ENCODE measurements around the gene ARHGDIB.
A peak's percentile ranks its signal among the peaks of the same experiment; 100 is the strongest.

Gene ARHGDIB

DNA sequence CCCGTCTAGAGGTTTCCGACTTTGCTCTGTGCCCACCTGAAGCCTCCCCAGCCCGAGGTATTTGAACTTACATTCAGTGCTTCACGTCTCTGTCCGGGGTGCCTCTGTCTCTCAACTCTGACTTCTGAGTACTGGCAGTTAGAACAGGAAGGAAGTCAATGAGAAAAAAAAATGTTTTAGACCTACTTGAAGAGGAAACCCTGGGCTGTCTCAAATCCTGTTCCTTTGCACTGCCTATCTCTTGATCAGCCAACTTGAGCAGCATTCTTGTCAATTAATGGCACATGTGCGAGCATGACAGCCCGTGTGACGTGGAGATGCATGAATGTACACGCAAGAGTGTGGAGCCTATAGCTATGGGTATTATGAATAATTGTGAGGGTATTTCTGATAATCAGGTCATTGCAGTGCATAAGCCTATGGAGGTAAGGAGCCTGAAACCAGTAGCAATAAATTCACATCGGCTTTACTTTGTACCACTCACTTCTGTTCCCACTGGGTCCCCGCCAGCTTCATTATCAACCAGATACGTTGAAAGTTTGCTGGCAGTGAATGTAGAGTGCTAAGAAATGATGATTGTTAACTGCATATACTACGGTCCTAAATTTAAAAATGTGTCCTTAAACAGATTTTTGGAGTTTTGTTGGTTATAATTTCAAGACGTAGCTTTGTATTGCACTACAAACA lies at the start of gene ARHGDIB:
Gene ARHGDIB, minus strand, starts transcription at position 136 of the 687 bp plus-strand sequence. CDS start 10,889 bp downstream, outside the sequence.
- peak; percentile 50 to 56 for DNase-seq (ENCODE audit: low read depth in 2 of 2)

DNA sequence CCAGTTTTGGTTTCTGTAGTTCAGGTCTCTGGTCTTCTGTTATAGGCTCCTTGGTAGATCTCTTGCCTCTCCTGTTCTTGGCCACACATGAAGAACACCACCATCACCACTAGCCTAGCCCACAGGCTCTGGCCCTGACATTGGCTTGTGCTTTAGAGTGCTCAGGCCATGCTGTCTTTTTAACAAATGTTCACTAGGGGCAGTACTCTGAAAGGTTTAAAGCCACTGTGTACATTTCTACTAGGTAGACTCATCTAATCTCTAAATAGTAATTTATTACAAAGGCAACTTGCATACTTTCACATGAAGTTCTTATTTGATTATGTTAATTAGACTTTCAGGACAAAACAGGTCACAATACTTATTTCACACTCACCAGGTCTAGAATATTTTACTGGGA lies 49.8 kb upstream of the ARHGDIB start:
- DNase-seq (ENCODE audit: low read depth in 2 of 2) = no peak

DNA sequence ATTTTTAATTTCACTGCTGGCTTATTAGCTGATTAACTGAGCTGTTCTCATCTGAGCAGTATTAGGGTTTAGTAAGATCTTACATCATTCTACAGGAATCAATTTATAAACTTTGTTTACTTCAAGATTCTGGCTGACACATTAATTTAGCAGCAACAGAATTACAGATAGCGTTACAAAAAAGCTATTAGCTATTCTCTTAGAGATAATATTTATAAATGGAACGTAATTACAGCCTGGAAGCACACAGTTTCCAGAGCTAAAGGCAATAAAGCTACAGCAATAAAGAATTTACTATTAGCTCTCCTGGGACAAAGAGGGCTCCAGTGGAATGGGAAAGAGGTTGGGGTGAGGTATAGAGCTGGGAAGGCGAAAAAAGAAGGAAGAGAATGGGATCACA lies 46.1 kb upstream of the ARHGDIB start:
- no peak for DNase-seq (ENCODE audit: low read depth in 2 of 2)

GRCh38 chr12:15005064-15005463 lies 43.7 kb upstream of the ARHGDIB start:
- no peak for DNase-seq (ENCODE audit: low read depth in 2 of 2)

DNA sequence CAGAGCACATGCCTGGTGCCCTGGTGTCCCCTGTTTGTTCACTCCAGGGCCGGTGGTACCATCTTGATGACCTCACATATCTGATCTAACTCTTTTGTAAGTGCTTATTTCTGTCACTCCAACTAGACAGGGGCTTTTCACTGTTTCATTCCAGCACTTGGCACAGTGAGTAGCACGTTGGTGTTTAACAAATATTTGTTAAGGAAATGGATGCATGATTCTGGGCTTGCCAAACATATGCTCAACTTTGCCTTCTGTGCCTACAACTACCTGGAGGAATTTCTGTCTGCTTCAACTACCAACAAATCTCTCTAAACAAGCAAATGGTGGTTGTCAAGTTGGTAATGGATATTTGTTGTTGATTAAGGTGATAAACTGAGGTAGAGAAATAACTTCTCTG lies 43.0 kb upstream of the ARHGDIB start:
- DNase-seq (ENCODE audit: low read depth in 2 of 2) = no peak

GRCh38 chr12:15001733-15002382 lies 40.5 kb upstream of the ARHGDIB start:
- DNase-seq (ENCODE audit: low read depth in 2 of 2) = no peak

GRCh38 chr12:15000575-15000974 lies 39.2 kb upstream of the ARHGDIB start:
- no peak for DNase-seq (ENCODE audit: low read depth in 2 of 2)

GRCh38 chr12:14999695-15000365 lies 38.4 kb upstream of the ARHGDIB start:
- no peak for DNase-seq (ENCODE audit: low read depth in 2 of 2)

- no peak for DNase-seq (ENCODE audit: low read depth in 2 of 2)
Observed at GRCh38 chr12:14999021-14999694, 37.8 kb upstream of the ARHGDIB start.

GRCh38 chr12:14997998-14998397 lies 36.6 kb upstream of the ARHGDIB start:
- no peak for DNase-seq (ENCODE audit: low read depth in 2 of 2)

GRCh38 chr12:14995583-14996425 lies 34.4 kb upstream of the ARHGDIB start:
- no peak for DNase-seq (ENCODE audit: low read depth in 2 of 2)

GRCh38 chr12:14994610-14995009 lies 33.2 kb upstream of the ARHGDIB start:
- no peak for DNase-seq (ENCODE audit: low read depth in 2 of 2)

DNA sequence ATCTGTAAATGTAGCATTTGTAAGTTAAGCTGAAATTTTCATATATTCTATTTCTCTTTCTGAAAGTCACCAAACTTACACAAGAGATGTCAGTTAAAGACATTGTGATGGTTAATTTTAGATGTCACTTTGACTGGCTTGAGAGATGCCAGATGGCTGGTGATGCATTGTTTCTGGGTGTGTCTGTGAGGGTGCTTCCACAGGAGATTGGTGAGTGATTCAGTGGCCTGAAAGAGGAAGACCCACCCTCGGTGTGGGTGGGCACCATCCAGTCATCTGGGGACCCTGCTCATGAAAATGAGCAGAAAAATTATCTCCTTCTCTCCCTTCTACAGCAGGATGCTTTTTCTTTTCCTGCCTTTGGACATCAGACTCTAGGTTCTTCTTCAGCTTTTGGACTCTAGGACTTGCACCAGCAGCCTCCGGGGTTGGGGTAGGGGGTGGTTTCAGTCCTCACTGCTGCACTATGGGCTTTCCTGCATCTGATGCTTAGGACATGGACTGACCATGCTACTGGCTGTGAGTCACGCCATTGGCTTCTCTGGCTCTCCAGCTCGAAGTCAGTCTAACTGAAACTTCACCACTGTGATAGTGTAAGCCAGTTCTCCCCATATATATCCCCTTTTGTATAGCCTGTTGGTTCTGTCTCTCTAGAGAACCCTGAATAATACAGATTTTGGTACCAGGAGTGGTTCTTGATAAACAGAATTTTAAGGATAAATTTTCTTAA lies 32.3 kb upstream of the ARHGDIB start:
- DNase-seq (ENCODE audit: low read depth in 2 of 2) = no peak

GRCh38 chr12:14993117-14993516 lies 31.7 kb upstream of the ARHGDIB start:
- DNase-seq (ENCODE audit: low read depth in 2 of 2) = no peak

DNA sequence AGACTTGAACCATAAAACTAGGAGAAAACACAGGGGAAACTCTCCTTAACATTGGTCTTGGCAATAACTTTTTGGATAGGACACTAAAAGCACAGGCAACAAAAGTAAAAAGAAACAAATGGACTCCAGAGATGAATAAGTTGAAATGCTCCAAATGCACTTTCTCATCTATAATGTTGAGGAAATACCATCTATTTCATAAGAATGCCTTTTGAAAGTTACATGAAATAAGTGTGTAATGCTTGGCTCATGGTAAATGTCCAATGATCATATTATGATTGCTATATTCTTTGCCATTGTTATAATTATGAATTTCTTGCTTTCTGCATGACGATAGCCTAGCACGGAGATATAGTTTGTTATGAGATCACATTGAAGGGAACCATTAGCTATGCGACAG lies 31.3 kb upstream of the ARHGDIB start:
- no peak for DNase-seq (ENCODE audit: low read depth in 2 of 2)

DNA sequence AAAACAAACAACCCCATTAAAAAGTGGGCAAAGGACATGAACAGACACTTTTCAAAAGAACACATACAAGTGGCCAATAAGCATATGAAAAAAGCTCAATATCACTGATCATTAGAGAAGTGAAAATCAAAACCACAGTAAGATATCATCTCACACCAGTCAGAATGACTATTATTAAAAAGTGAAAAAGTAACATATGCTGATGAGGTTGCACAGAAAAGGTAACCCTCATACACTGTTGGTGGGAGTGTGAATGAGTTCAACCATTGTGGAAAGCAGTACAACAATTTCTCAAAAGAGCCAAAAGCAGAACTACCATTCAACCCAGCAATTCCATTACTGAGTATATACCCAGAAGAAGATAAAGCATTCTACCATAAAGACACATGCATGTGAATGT lies 29.7 kb upstream of the ARHGDIB start:
- no peak for DNase-seq (ENCODE audit: low read depth in 2 of 2)

DNA sequence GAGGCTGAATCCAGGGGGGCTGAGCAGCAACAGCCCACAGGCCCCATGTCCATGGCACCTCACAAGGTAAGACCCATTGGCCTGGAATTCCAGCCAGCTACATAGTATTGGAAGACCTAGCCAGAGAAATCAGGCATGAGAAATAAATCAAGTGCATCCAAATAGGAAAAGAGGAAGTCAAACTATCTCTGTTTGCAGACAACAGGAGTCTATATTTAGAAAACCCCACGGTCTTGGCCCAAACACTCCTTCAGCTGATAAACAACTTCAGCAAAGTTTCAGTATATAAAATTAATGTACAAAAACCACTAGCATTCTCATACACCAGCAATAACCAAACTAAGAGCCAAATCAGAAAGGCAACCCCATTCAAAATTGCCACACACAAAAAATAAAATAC lies 28.4 kb upstream of the ARHGDIB start:
- no peak for DNase-seq (ENCODE audit: low read depth in 2 of 2)

DNA sequence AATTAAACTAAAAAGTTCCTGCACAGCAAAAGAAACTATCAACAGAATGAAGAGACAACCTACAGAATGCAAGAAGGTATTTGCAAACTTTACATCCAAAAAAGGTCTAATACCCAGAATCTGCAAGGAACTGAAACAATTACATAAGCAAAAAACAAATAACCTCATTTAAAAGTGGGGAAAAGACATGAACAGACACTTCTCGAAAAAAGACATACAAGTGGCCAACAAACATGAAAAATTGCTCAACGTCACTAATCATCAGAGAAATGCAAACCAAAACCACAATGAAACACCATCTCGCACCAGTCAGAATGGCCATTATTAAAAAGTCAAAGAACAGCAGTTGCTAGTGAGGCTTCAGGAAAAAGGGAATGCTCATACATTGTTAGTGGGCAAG lies 26.6 kb upstream of the ARHGDIB start:
- DNase-seq (ENCODE audit: low read depth in 2 of 2) = no peak

DNA sequence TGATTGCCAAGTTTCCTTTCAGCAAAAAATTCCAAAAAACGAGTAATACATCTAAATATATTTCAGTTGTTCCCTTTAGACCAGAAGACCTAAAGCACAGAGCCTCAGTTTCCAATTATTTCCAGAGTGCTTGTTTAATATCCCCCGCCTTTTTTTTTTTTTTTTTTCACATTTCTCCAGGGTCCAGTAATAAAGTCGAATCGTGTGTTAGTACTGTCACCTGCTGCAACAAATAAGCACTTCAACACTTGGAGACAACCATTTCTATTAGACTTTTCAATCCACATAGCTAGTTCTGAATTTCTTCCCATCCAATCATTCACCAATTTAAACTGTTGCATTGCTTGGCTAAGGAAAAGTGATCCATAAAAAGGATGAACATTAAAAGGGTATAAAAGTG lies 25.0 kb upstream of the ARHGDIB start:
- no peak for DNase-seq (ENCODE audit: low read depth in 2 of 2)

DNA sequence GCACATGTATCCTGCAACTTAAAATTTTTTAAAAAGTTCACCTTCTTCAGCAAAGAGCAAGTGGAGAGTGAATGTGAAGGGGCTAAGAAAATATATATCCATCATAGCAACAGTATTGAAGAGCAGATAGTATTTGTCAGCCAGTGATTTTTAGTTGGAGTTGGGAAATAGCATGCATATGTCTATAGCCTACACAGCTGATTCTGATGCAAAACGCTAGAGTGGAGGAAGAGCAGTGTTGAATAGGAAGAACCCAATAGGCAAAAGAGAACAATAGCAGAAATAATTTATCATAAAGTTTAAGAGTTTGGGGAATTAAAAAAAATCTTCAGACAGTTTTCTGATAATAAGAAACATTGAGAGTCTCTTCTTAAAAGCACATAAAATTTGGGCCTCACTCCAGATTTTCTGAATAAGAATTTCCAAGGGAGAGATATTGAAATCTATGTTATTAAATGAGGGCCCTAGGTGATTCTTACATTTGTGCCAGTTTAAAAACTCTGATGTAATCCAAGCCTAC lies 23.4 kb upstream of the ARHGDIB start:
- no peak for DNase-seq (ENCODE audit: low read depth in 2 of 2)

DNA sequence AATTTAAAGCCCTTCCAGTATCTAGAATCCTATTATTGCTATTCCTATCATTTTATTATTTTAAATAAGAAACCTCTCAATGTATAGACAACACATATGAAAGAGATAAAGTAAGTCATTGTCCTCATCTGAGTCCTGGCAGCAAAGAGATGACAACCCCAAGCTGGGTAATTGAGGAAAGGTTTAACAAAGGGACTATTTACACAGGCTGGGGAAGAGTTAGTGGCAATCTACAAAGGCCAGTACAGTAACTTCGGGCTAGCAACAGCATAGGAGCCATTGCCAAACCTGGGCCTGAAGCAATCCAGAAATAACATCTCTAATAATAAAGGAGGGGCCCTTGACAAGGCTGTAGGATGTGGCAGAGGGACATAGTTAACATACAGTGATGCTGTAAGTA lies 22.6 kb upstream of the ARHGDIB start:
- no peak for DNase-seq (ENCODE audit: low read depth in 2 of 2)
